Thyroid gland (tissue), 4 donors: ENCODE results near the gene ACSF3. TPM values are rescaled to one million over a fixed set of nuclear protein-coding genes. Genes with fewer than 3 reads are reported as not detected.

Experiments used
- DNase-seq, 2 donors: peaks; one replicate each; pipeline ENCODE4 v3.0.0-alpha.2; 2019
- H3K27ac ChIP-seq, 3 donors: fragments of 200-600 bp; sonication (generic); 1 replicate in 2 of 3; 2 replicates in 1 of 3; pipeline ENCODE4 v1.5.1; 2016 to 2019; ENCODE audit warnings: mild to moderate bottlenecking in 1 of 3, moderate library complexity in 1 of 3
- H3K27me3 ChIP-seq: fragments of 200-600 bp; sonication (generic); one replicate; pipeline ENCODE4 v1.5.1; 2019
- H3K36me3 ChIP-seq, 2 donors: fragments of 200-600 bp; sonication (generic); one replicate each; pipeline ENCODE4 v1.5.1; 2016 to 2019
- H3K4me1 ChIP-seq, 2 donors: fragments of 200-600 bp; sonication (generic); one replicate each; pipeline ENCODE4 v1.5.1; 2017 to 2019
- H3K4me3 ChIP-seq, 3 donors: fragments of 200-600 bp; sonication (generic); replicated peaks in 1 of 3; 1 replicate in 2 of 3; 2 replicates in 1 of 3; pipeline ENCODE4 v1.5.1; 2016; ENCODE audit warnings: mild to moderate bottlenecking in 1 of 3
- H3K9me3 ChIP-seq: fragments of 200-600 bp; sonication (generic); one replicate; pipeline ENCODE4 v1.5.1; 2017
- CTCF ChIP-seq, 6 experiments: fragments of 200-600 bp in 3 of 6; fragments of 450-650 bp in 3 of 6; sonication (generic) in 3 of 6; IDR thresholded peaks; one replicate each; pipeline ENCODE4 v1.5.1; 2016 to 2019; ENCODE audit warnings: antibody characterized with exemption in 6 of 6, mild to moderate bottlenecking in 2 of 6, inconsistent platforms in 1 of 6, moderate library complexity in 1 of 6
- POLR2A ChIP-seq, 2 donors: fragments of 450-650 bp; IDR thresholded peaks; one replicate each; pipeline ENCODE4 v1.6.1; 2017; ENCODE audit warnings: antibody characterized with exemption in 2 of 2, mild to moderate bottlenecking in 2 of 2, moderate library complexity in 1 of 2
- WGBS, 2 donors: methylation state at CpG; one replicate each; pipeline ENCODE4 v1.1.5; 2017; 5-methylcytosine and 5-hydroxymethylcytosine counted together
- intact Hi-C: fragments of 100-400 bp; cut with DNase I; formaldehyde crosslinking; loops from one replicate; pipeline ENCODE4 v1.15.1; 2023
- total RNA-seq, 4 donors: library from RNA; depleted of rRNA; stranded (reverse); fragments of >200 nt; gene quantifications; one replicate each; pipeline ENCODE4 v1.2.3, GENCODE V29; 2016

ACSF3 gene
- total RNA-seq, 4 donors from 2014 or later, result 30.1 to 51.2 (median 33.4) TPM

DNA sequence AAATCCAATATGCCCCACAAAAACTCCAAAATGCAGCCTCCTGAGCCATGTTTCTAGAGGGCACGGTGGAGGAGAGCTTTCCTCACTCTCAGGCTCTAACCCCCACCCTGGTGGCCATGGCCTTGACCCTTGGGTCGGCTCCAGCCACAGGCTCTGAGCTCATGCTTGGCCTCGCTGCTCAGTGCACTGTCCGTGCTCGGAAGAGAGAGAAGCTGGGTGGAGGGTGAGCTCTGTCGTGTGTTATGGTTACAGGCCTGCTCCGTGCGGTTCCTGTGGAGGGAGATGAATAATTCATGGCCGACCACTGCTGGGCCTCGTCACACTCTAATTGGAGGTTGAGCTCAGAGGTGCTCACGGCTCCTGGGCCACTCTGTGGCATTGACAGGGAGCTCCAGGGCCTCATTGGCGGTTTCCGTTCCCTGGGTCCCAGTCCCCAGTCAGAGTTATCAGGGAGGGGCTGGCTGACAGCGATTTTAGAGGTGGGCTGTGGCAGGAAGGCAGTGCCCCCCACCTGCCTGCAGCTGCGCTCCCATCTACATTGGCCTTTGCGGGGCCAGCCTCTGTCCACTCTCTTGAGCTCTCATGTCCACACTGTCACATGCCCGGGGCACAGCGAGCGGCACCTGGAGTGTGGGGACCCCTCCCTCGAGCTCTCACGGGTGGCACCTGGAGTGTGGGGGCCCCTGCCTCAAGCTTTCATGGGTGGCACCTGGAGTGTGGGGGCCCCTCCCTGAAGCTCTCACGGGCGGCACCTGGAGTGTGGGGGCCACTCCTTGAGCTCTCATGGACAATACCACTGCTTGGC is 24.9 kb downstream of the ACSF3 start:
- no peaks in the 10 kb centered on the region for H3K27me3 ChIP-seq
- H3K4me3 ChIP-seq, result no peak overlapping the region
- H3K27ac ChIP-seq, result no peak overlapping the region
- DNase-seq, result no peak
- no peaks in the 10 kb centered on the region for H3K4me1 ChIP-seq
- TF ChIP-seq POLR2A (IDR thresholded peaks at IDR 0.05) (no peak), CTCF (IDR thresholded peaks at IDR 0.05) (no peak)
- H3K36me3 ChIP-seq, result peaks cover 18 to 27% of the 10 kb centered on the region in 2 donors
- 83 to 87% methylated on average over 15 to 23 of the region's 23 CpGs for WGBS, 2 donors
- intact Hi-C loops, result no loop called here
- H3K9me3 ChIP-seq, result no peaks in the 10 kb centered on the region

DNA sequence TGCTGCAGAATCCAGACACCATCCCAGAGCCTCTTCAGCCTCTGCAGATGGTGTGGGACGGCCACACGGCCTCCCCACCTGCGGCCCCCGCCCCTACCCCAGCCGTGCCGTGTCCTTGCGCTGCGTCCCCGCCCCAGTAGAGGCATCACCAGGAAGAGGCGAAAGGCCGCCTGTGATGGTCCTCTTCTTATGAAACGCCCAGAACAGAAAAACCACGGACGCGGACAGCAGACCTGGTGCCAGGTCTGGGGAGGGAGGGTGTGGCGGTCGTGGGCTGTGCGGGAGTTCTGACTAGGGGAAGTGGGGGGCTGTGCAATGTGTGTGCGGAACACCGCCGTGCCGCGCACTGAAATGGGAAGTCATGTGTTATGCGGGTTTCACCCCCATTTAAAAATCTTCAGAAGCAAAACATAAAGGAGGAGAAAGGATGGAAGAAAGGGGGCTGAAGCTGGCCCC is 25.5 kb downstream of the ACSF3 start:
- H3K27ac ChIP-seq, result no peak overlapping the region
- H3K4me1 ChIP-seq, result no peaks in the 10 kb centered on the region
- 94 to 96% methylated on average over 15 to 24 of the region's 24 CpGs for WGBS, 2 donors
- H3K9me3 ChIP-seq, result no peaks in the 10 kb centered on the region
- TF ChIP-seq POLR2A (IDR thresholded peaks at IDR 0.05) (no peak), CTCF (IDR thresholded peaks at IDR 0.05) (no peak)
- no peak overlapping the region for H3K4me3 ChIP-seq
- no peak for DNase-seq
- H3K36me3 ChIP-seq, result peaks cover 15 to 22% of the 10 kb centered on the region in 2 donors
- no peaks in the 10 kb centered on the region for H3K27me3 ChIP-seq
- intact Hi-C loops, result no loop called here

DNA sequence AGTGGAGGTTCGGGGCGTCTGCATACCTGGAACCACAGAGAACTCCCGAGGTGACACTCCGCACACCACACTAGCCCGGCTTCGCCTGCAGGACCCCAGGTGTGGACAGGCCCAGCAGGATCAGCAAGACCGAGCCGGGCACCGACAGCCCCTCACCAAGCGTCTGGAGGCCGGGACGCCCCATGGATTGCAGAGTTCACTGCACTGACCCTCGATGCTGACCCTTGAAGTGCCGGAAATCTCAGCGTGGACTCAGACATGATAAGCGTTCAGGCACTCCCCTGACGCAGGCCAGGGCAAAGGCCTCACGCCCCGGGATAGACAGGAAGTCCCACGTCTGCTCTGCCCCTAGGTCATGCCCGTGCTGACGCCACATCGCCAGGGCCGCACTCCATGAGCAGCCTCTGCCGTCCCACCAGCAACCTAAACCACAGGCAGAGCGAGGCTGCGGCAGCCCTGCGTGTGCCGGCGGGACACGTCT is 26.0 kb downstream of the ACSF3 start:
- no peaks in the 10 kb centered on the region for H3K9me3 ChIP-seq
- H3K4me3 ChIP-seq, result no peak overlapping the region
- TF ChIP-seq CTCF (IDR thresholded peaks at IDR 0.05) (no peak), POLR2A (IDR thresholded peaks at IDR 0.05) (no peak)
- H3K4me1 ChIP-seq, result no peaks in the 10 kb centered on the region
- H3K27me3 ChIP-seq, result no peaks in the 10 kb centered on the region
- H3K27ac ChIP-seq, result no peak overlapping the region
- no peak for DNase-seq
- intact Hi-C loops, result no loop called here
- 88 to 90% methylated on average over 14 to 21 of the region's 31 CpGs for WGBS, 2 donors
- peaks cover 10 to 18% of the 10 kb centered on the region in 2 donors for H3K36me3 ChIP-seq

DNA sequence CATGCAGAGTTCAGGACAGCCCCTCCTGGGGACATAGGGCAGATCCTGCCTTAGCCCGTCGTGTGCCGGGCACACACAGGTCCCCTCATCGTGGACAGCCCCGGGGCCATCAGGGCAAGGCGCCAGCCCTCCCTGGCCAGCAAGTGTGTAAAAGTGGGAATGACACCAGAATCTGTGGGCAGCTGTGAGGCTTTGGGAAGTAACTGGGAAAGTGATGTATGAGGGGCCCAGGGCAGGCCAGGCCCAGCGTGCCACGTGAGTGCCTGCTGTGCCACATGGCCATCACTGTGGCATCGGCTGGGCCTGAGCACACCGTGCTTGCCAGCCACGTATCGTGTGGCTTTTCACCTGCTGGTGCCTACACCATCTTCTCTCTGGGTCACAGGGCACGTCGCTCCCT is 26.6 kb downstream of the ACSF3 start:
- TF ChIP-seq CTCF (IDR thresholded peaks at IDR 0.05), result no peak
- no peak for TF ChIP-seq POLR2A (IDR thresholded peaks at IDR 0.05)
- Histone ChIP-seq H3K9me3 (no peaks in the 10 kb centered on the region), H3K27me3 (no peaks in the 10 kb centered on the region), H3K27ac (no peak overlapping the region), H3K4me3 (no peak overlapping the region), H3K36me3 (peaks cover 5 to 20% of the 10 kb centered on the region in 2 donors), H3K4me1 (no peaks in the 10 kb centered on the region)
- intact Hi-C loops, result no loop called here
- DNase-seq, result no peak
- WGBS, 2 donors, result 95 to 99% methylated on average over 8 to 14 of the region's 14 CpGs

DNA sequence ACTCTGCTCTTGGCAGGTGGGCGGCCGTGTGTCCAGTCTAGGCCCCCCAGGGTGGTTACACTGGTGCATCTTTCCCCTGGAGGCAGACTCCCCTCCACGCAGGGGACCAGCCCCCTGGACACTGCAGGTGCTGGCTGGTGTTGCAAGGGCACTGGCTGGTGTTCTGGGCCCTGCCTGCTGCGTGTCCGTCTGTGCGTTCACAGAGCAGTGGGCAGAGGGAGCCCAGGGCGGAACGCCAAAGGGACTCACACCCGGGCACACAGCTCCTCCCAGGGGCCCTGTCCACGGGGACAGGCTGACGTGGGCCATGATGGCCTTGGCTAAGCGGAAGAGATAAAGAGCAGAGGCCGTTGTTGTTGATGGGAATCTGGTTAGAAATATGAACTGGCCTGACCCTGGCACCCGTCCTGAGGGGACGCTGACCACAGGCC is 27.3 kb downstream of the ACSF3 start:
- Histone ChIP-seq H3K9me3 (no peaks in the 10 kb centered on the region), H3K27me3 (no peaks in the 10 kb centered on the region), H3K4me3 (no peak overlapping the region), H3K27ac (no peak overlapping the region), H3K4me1 (no peaks in the 10 kb centered on the region), H3K36me3 (peaks cover 5 to 20% of the 10 kb centered on the region in 2 donors)
- TF ChIP-seq POLR2A (IDR thresholded peaks at IDR 0.05) (no peak), CTCF (IDR thresholded peaks at IDR 0.05) (no peak)
- no peak for DNase-seq
- intact Hi-C loops, result no loop called here
- WGBS, 2 donors, result 92 to 93% methylated on average over 9 to 12 of the region's 15 CpGs
